HT1080 (cell line): ENCODE data around the gene GPC4. TPM values are rescaled to one million over a fixed set of nuclear protein-coding genes. Genes with fewer than 3 reads are reported as not detected.
"Not testable (repeated sequence)": the region's sequence is repeated elsewhere in the genome, so short reads cannot be mapped to it uniquely, and the experiment has no call there.

Experiments
- DNase-seq: peaks from one replicate; pipeline ENCODE4 v3.0.0-alpha.2; 2015; ENCODE audit warnings: low read depth
- total RNA-seq: library from RNA; depleted of rRNA; stranded (reverse); fragments of >200 nt; shearing (Covaris generic); gene quantifications from 2 replicates; pipeline ENCODE4 v1.2.3, GENCODE V29; 2014

GPC4 gene
- total RNA-seq, 1 experiment from 2014 or later, result 0.29 TPM

GRCh38 chrX:133369065-133369464 lies 46.2 kb downstream of the GPC4 start:
- DNase-seq, result no peak

- DNase-seq, result no peak
These were observed 48.6 kb downstream of the GPC4 start for GRCh38 chrX:133366735-133367134.

GRCh38 chrX:133365871-133366611 lies 49.2 kb downstream of the GPC4 start:
- no peak for DNase-seq

GRCh38 chrX:133364865-133365264 lies 50.4 kb downstream of the GPC4 start:
- DNase-seq, result no peak

- DNase-seq, result no peak
These were observed 51.1 kb downstream of the GPC4 start for GRCh38 chrX:133364196-133364595.

- no peak for DNase-seq
These were observed 52.8 kb downstream of the GPC4 start for GRCh38 chrX:133362538-133362937.

- no peak for DNase-seq
These were observed 55.8 kb downstream of the GPC4 start for GRCh38 chrX:133359466-133359865.

- no peak for DNase-seq
These were observed 62.1 kb downstream of the GPC4 start for GRCh38 chrX:133353233-133353632.

GRCh38 chrX:133350751-133351150 lies 64.5 kb downstream of the GPC4 start:
- no peak for DNase-seq

- no peak for DNase-seq
These were observed 69.3 kb downstream of the GPC4 start for GRCh38 chrX:133346026-133346425.

GRCh38 chrX:133339566-133339965 lies 75.7 kb downstream of the GPC4 start:
- no peak for DNase-seq

GRCh38 chrX:133337250-133337649 lies 78.0 kb downstream of the GPC4 start:
- no peak for DNase-seq

GRCh38 chrX:133335027-133335426 lies 80.3 kb downstream of the GPC4 start:
- no peak for DNase-seq

- DNase-seq, result no peak
These were observed 82.0 kb downstream of the GPC4 start for GRCh38 chrX:133333154-133333750.

- DNase-seq, result no peak
These were observed 82.6 kb downstream of the GPC4 start for GRCh38 chrX:133332737-133333136.

GRCh38 chrX:133330956-133331355 lies 84.3 kb downstream of the GPC4 start:
- DNase-seq, result no peak

GRCh38 chrX:133325422-133325821 lies 89.9 kb downstream of the GPC4 start:
- DNase-seq, result no peak

GRCh38 chrX:133323431-133323830 lies 91.9 kb downstream of the GPC4 start:
- DNase-seq, result no peak

GRCh38 chrX:133322269-133322668 lies 93.0 kb downstream of the GPC4 start:
- not testable (repeated sequence) for DNase-seq

- DNase-seq, result no peak
These were observed 93.8 kb downstream of the GPC4 start for GRCh38 chrX:133321451-133321850.

- no peak for DNase-seq
These were observed 101.0 kb downstream of the GPC4 start for GRCh38 chrX:133314281-133314680.

- DNase-seq, result no peak
These were observed 106.8 kb downstream of the GPC4 start for GRCh38 chrX:133308499-133308897.
